GM12878 (cell line): ENCODE results near the gene FGF14.

Experiments used
- BCL3 ChIP-seq: IDR thresholded peaks from 2 replicates; pipeline ENCODE4 v1.6.1; 2011; ENCODE audit warnings: borderline replicate concordance, low read depth, mild to moderate bottlenecking, moderate library complexity, low read length; ENCODE audit not compliant: insufficient read depth, poor library complexity, severe bottlenecking
- CTCF ChIP-seq, 3 experiments: IDR thresholded peaks in 2 of 3; conservative IDR thresholded peaks in 1 of 3; 2 replicates each; pipeline ENCODE4 v1.5.1; 2011; ENCODE audit warnings: low read depth in 3 of 3, low read length in 3 of 3, mild to moderate bottlenecking in 3 of 3, control low read depth in 2 of 3, moderate library complexity in 2 of 3, inconsistent platforms in 1 of 3, mixed read lengths in 1 of 3; ENCODE audit not compliant: control insufficient read depth in 2 of 3, insufficient read depth in 1 of 3; ENCODE audit errors: extremely low read depth in 1 of 3
- IRF3 ChIP-seq: fragments of 450-650 bp; IDR thresholded peaks from 2 replicates; pipeline ENCODE4 v1.6.1; 2014; ENCODE audit warnings: mild to moderate bottlenecking
- JUNB ChIP-seq: IDR thresholded peaks from 2 replicates; pipeline ENCODE4 v1.6.1; 2016; ENCODE audit warnings: antibody characterized with exemption, mild to moderate bottlenecking
- POLR2A ChIP-seq: IDR thresholded peaks from 2 replicates; pipeline ENCODE4 v1.6.1; 2011; ENCODE audit warnings: low read depth, mild to moderate bottlenecking, low read length
- RCOR1 ChIP-seq: conservative IDR thresholded peaks from 2 replicates; pipeline ENCODE4 v1.6.1; 2012; ENCODE audit warnings: low read depth, low read length, improper control_type of control experiment
- REST ChIP-seq: IDR thresholded peaks from 2 replicates; pipeline ENCODE4 v1.6.1; 2012; ENCODE audit warnings: mild to moderate bottlenecking, low read depth, low read length
- SMAD5 ChIP-seq: IDR thresholded peaks from 2 replicates; pipeline ENCODE4 v1.6.1; 2016; ENCODE audit warnings: antibody characterized with exemption, low read depth
- TARDBP ChIP-seq: IDR thresholded peaks from 2 replicates; pipeline ENCODE4 v1.6.1; 2016; ENCODE audit warnings: borderline replicate concordance

GRCh38 chr13:102311419-102311796 lies 90.4 kb downstream of the FGF14 start:
- TF ChIP-seq SMAD5 (no peak), TARDBP (no peak), CTCF (IDR thresholded peaks at IDR 0.05 in 2 of 3, conservative IDR thresholded peaks at IDR 0.05 in 1 of 3; ENCODE audit: control insufficient read depth in 2 of 3, extremely low read depth in 1 of 3, insufficient read depth in 1 of 3, low read depth in 3 of 3, low read length in 3 of 3) (no peak), JUNB (no peak), RCOR1 (no peak), REST (no peak), IRF3 (no peak), POLR2A (no peak), BCL3 (no peak)
